Measurements from ENCODE around the gene SLC37A3.

- TF ChIP-seq CTCF (IDR thresholded peaks at IDR 0.05), result no peak
- no peak for TF ChIP-seq ZFX (IDR thresholded peaks at IDR 0.05; ENCODE audit: borderline replicate concordance)
Observed at GRCh38 chr7:140421521-140421920, 23.2 kb upstream of the SLC37A3 start.

Data from 22Rv1 (cell line).